CD14-positive monocyte (primary cell): ENCODE data around the gene SNX5. TPM values are rescaled to one million over a fixed set of nuclear protein-coding genes. Genes with fewer than 3 reads are reported as not detected.

Experiments
- DNase-seq, 3 donors: peaks; one replicate each; pipeline ENCODE4 v3.0.0-alpha.2; 2011 to 2022
- H2AFZ ChIP-seq: 2 replicates; pipeline ENCODE4 v1.6.0; 2012; ENCODE audit warnings: mild to moderate bottlenecking, low read depth, low read length, inconsistent platforms; ENCODE audit not compliant: insufficient read depth, poor library complexity, severe bottlenecking
- H3K27ac ChIP-seq, 2 donors: 1 replicate in 1 of 2; 2 replicates in 1 of 2; pipeline ENCODE4 v1.5.1; 2012 to 2013; ENCODE audit warnings: low read length in 2 of 2, control low read depth in 1 of 2, inconsistent platforms in 1 of 2, low read depth in 1 of 2, mild to moderate bottlenecking in 1 of 2
- H3K27me3 ChIP-seq, 2 donors: one replicate each; pipeline versions ENCODE4 v1.6.0 to v1.6.1; 2011 to 2013; ENCODE audit warnings: low read length in 2 of 2; ENCODE audit not compliant: control insufficient read depth in 2 of 2, insufficient read depth in 2 of 2
- H3K36me3 ChIP-seq, 2 donors: replicated peaks in 1 of 2; 1 replicate in 1 of 2; 2 replicates in 1 of 2; pipeline versions ENCODE4 v1.5.1 to v1.6.1; 2012 to 2013; ENCODE audit warnings: low read length in 2 of 2, control low read depth in 1 of 2, inconsistent platforms in 1 of 2, mild to moderate bottlenecking in 1 of 2; ENCODE audit not compliant: insufficient read depth in 2 of 2, control insufficient read depth in 1 of 2
- H3K4me1 ChIP-seq, 2 donors: 1 replicate in 1 of 2; 2 replicates in 1 of 2; pipeline versions ENCODE4 v1.5.1 to v1.6.1; 2012 to 2013; ENCODE audit warnings: low read length in 2 of 2, control low read depth in 1 of 2, inconsistent platforms in 1 of 2, mild to moderate bottlenecking in 1 of 2, moderate library complexity in 1 of 2; ENCODE audit not compliant: insufficient read depth in 2 of 2, control insufficient read depth in 1 of 2
- H3K4me2 ChIP-seq: replicated peaks from 2 replicates; pipeline ENCODE3; 2012; ENCODE audit warnings: low read length, moderate library complexity, mild to moderate bottlenecking; ENCODE audit not compliant: poor library complexity, severe bottlenecking; ENCODE audit errors: extremely low read depth
- H3K4me3 ChIP-seq, 3 experiments: fragments of 200-600 bp in 1 of 3; sonication (generic) in 1 of 3; replicated peaks in 1 of 3; 1 replicate in 2 of 3; 2 replicates in 1 of 3; pipeline ENCODE4 v1.5.1; 2011 to 2013; ENCODE audit warnings: low read length in 3 of 3, mild to moderate bottlenecking in 3 of 3, control low read depth in 2 of 3, low read depth in 2 of 3, inconsistent platforms in 1 of 3, moderate library complexity in 1 of 3
- H3K79me2 ChIP-seq: 2 replicates; pipeline ENCODE4 v1.6.0; 2012; ENCODE audit warnings: mild to moderate bottlenecking, control low read depth, inconsistent platforms, low read length, moderate library complexity; ENCODE audit not compliant: insufficient read depth
- H3K9ac ChIP-seq: 2 replicates; pipeline ENCODE4 v1.6.0; 2017; ENCODE audit warnings: low read length, mild to moderate bottlenecking; ENCODE audit not compliant: insufficient read depth, poor library complexity, severe bottlenecking
- H3K9me3 ChIP-seq, 2 donors: replicated peaks in 1 of 2; 1 replicate in 1 of 2; 2 replicates in 1 of 2; pipeline versions ENCODE4 v1.5.1 to v1.6.1; 2012 to 2013; ENCODE audit warnings: low read length in 2 of 2, control low read depth in 1 of 2; ENCODE audit not compliant: control insufficient read depth in 1 of 2, insufficient read depth in 1 of 2
- H4K20me1 ChIP-seq: 2 replicates; pipeline ENCODE4 v1.6.0; 2012; ENCODE audit warnings: mild to moderate bottlenecking, low read length, control low read depth, moderate library complexity; ENCODE audit not compliant: insufficient read depth
- H3K27ac Mint-ChIP-seq, 7 donors: one replicate each; pipeline ENCODE4 v1.8.0; 2020; ENCODE audit warnings: mild to moderate bottlenecking in 7 of 7, mixed read lengths in 7 of 7, moderate library complexity in 6 of 7, inconsistent platforms in 2 of 7
- H3K27me3 Mint-ChIP-seq, 3 donors: one replicate each; pipeline ENCODE4 v1.8.0; 2021 to 2022; ENCODE audit warnings: low read depth in 3 of 3, mild to moderate bottlenecking in 3 of 3, mixed read lengths in 3 of 3, moderate library complexity in 3 of 3, inconsistent platforms in 1 of 3
- H3K36me3 Mint-ChIP-seq, 2 donors: one replicate each; pipeline ENCODE4 v1.8.0; 2020; ENCODE audit warnings: mixed read lengths in 2 of 2, inconsistent platforms in 1 of 2, mild to moderate bottlenecking in 1 of 2
- H3K4me1 Mint-ChIP-seq: one replicate; pipeline ENCODE4 v1.8.0; 2020; ENCODE audit warnings: mild to moderate bottlenecking, mixed read lengths
- H3K4me3 Mint-ChIP-seq, 2 donors: one replicate each; pipeline ENCODE4 v1.8.0; 2020; ENCODE audit warnings: mild to moderate bottlenecking in 2 of 2, mixed read lengths in 2 of 2, moderate library complexity in 1 of 2
- H3K9me3 Mint-ChIP-seq, 7 donors: one replicate each; pipeline ENCODE4 v1.8.0; 2020 to 2022; ENCODE audit warnings: mixed read lengths in 7 of 7, mild to moderate bottlenecking in 6 of 7, moderate library complexity in 6 of 7, inconsistent platforms in 2 of 7
- CTCF ChIP-seq: fragments of 200-600 bp; IDR thresholded peaks from one replicate; pipeline ENCODE4 v1.8.0; 2022; ENCODE audit warnings: antibody characterized with exemption, mild to moderate bottlenecking
- WGBS: methylation state at CpG from one replicate; pipeline ENCODE4 v1.1.5; 2013; ENCODE audit warnings: missing lambda C conversion rate; ENCODE audit not compliant: insufficient coverage; 5-methylcytosine and 5-hydroxymethylcytosine counted together
- intact Hi-C, 2 donors: fragments of 100-400 bp; cut with micrococcal nuclease; formaldehyde crosslinking; loops; one replicate each; pipeline versions ENCODE4 v1.15.0 to v1.15.1; 2023
- polyA plus RNA-seq, 3 donors: library from polyadenylated mRNA; depleted of rRNA in 1 of 3; unstranded in 2 of 3; stranded (reverse) in 1 of 3; fragments of 300-500 nt in 2 of 3; fragments of >200 nt in 1 of 3; fragmentation: Illumina TruSeq in 2 of 3; gene quantifications; 1 replicate in 2 of 3; 2 replicates in 1 of 3; pipeline ENCODE4 v1.2.3, GENCODE V29; 2012 to 2021

Gene SNX5
- polyA plus RNA-seq, 3 donors = 55.6 to 83.8 (median 66.1) TPM

GRCh38 chr20:17925940-17926300 lies 42.7 kb downstream of the SNX5 start:
- no peak overlapping the region for H3K27ac Mint-ChIP-seq
- no peaks in the 10 kb centered on the region for H4K20me1 ChIP-seq
- no peak overlapping the region for H2AFZ ChIP-seq
- H3K9me3 ChIP-seq = no peaks in the 10 kb centered on the region
- H3K4me1 Mint-ChIP-seq = no peaks in the 10 kb centered on the region
- WGBS = no CpG with 5 or more reads among the region's 1 CpG
- H3K79me2 ChIP-seq = no peaks in the 10 kb centered on the region
- no peaks in the 10 kb centered on the region for H3K9me3 Mint-ChIP-seq
- H3K4me2 ChIP-seq = no peak overlapping the region
- intact Hi-C loops = no loop called here
- peaks cover 0 to 5% (median 2%) of the 10 kb centered on the region in 3 donors for H3K27me3 Mint-ChIP-seq
- DNase-seq = no peak
- no peak overlapping the region for H3K4me3 ChIP-seq
- H3K9ac ChIP-seq = no peak overlapping the region
- TF ChIP-seq CTCF = no peak
- no peaks in the 10 kb centered on the region for H3K4me1 ChIP-seq
- no peak overlapping the region for H3K4me3 Mint-ChIP-seq
- no peak overlapping the region for H3K27ac ChIP-seq
- H3K27me3 ChIP-seq = no peaks in the 10 kb centered on the region
- no peaks in the 10 kb centered on the region for H3K36me3 ChIP-seq
- H3K36me3 Mint-ChIP-seq = no peaks in the 10 kb centered on the region

GRCh38 chr20:17925141-17925939 lies 43.3 kb downstream of the SNX5 start:
- H3K9ac ChIP-seq = no peak overlapping the region
- intact Hi-C loops = no loop called here

More at GRCh38 chr20:17925141-17925939, 43.3 kb downstream of the SNX5 start:
- Mint-ChIP-seq H3K27me3 (peaks cover 0 to 5% (median 2%) of the 10 kb centered on the region in 3 donors), H3K4me1 (no peaks in the 10 kb centered on the region), H3K36me3 (no peaks in the 10 kb centered on the region), H3K27ac (no peak overlapping the region), H3K9me3 (no peaks in the 10 kb centered on the region), H3K4me3 (no peak overlapping the region)
- Histone ChIP-seq H3K27ac (no peak overlapping the region), H2AFZ (no peak overlapping the region), H3K4me1 (no peaks in the 10 kb centered on the region), H3K36me3 (no peaks in the 10 kb centered on the region), H3K27me3 (no peaks in the 10 kb centered on the region), H3K4me2 (no peak overlapping the region), H3K4me3 (no peak overlapping the region), H3K9me3 (no peaks in the 10 kb centered on the region), H3K79me2 (no peaks in the 10 kb centered on the region), H4K20me1 (no peaks in the 10 kb centered on the region)
- TF ChIP-seq CTCF = no peak
- DNase-seq = no peak
- 96% methylated on average over 7 of the region's 11 CpGs for WGBS
